Calu3 (cell line): ENCODE data around the gene LYPD8. TPM values are rescaled to one million over a fixed set of nuclear protein-coding genes. Genes with fewer than 3 reads are reported as not detected.

Experiments
- BruUV-seq: library from RNA; stranded (reverse); fragments of 400-500 nt; replicated peaks from 2 replicates; lab custom pipeline; 2021; lab: Mats Ljungman, UMichigan
- CTCF ChIA-PET: fragments of 300-600 bp; sonication (Branson Sonifier 250); formaldehyde crosslinking; loops from one replicate; lab custom pipeline; 2022; ENCODE audit warnings: antibody characterized with exemption; lab: Charles Lee
- DNase-seq: peaks from one replicate; pipeline ENCODE4 v3.0.0; 2022
- H3K27ac Mint-ChIP-seq: one replicate; pipeline ENCODE4 v1.8.0; 2022; ENCODE audit warnings: mixed read lengths; ENCODE audit not compliant: unreplicated experiment
- H3K27me3 Mint-ChIP-seq: one replicate; pipeline ENCODE4 v1.8.0; 2022; ENCODE audit warnings: mixed read lengths; ENCODE audit not compliant: unreplicated experiment
- H3K36me3 Mint-ChIP-seq: one replicate; pipeline ENCODE4 v1.8.0; 2022; ENCODE audit warnings: mild to moderate bottlenecking, moderate library complexity, mixed read lengths; ENCODE audit not compliant: insufficient read depth, unreplicated experiment
- H3K4me1 Mint-ChIP-seq: one replicate; pipeline ENCODE4 v1.8.0; 2022; ENCODE audit warnings: mild to moderate bottlenecking, low read depth, mixed read lengths; ENCODE audit not compliant: unreplicated experiment
- H3K4me3 Mint-ChIP-seq: one replicate; pipeline ENCODE4 v1.8.0; 2022; ENCODE audit warnings: mild to moderate bottlenecking, low read depth, moderate library complexity, mixed read lengths; ENCODE audit not compliant: unreplicated experiment
- H3K9me3 Mint-ChIP-seq: one replicate; pipeline ENCODE4 v1.8.0; 2022; ENCODE audit warnings: low read depth, mixed read lengths; ENCODE audit not compliant: unreplicated experiment
- CTCF ChIP-seq: fragments of 200-600 bp; IDR thresholded peaks from one replicate; pipeline ENCODE4 v1.8.0; 2022; ENCODE audit warnings: antibody characterized with exemption; ENCODE audit not compliant: unreplicated experiment
- intact Hi-C: fragments of 100-400 bp; cut with micrococcal nuclease; formaldehyde crosslinking; loops from one replicate; pipeline ENCODE4 v1.10.0; 2022; ENCODE audit not compliant: unreplicated experiment
- total RNA-seq: library from RNA; stranded (reverse); gene quantifications from 2 replicates; pipeline ENCODE4 v1.2.3, GENCODE V29; 2022

The LYPD8 gene
- total RNA-seq, 1 experiment from 2014 or later, result not detected

- Mint-ChIP-seq H3K9me3 (peaks cover 4% of the 10 kb centered on the region), H3K27me3 (no peaks in the 10 kb centered on the region), H3K4me1 (no peaks in the 10 kb centered on the region), H3K4me3 (no peak overlapping the region), H3K36me3 (no peaks in the 10 kb centered on the region), H3K27ac (no peak overlapping the region)
- no peak for TF ChIP-seq CTCF
- no peak for DNase-seq
- CTCF ChIA-PET, result interaction anchor here (0.7 to 1.0 kb wide), 3 partner anchors 103 to 203 kb away, joined by 3 to 6 read pairs (median 3); partner anchors contain the start of gene ZNF672
- BruUV-seq, result no TSS peak
- intact Hi-C loops, result no loop called here
These were observed 51.9 kb downstream of the LYPD8 start for GRCh38 chr1:248703674-248704073.

GRCh38 chr1:248702714-248703113 lies 52.8 kb downstream of the LYPD8 start, which contains the start of gene OR14I1:
TSS of gene OR14I1 (minus strand) at chr1:248702766.
- TF ChIP-seq CTCF, result no peak
- Mint-ChIP-seq H3K36me3 (no peaks in the 10 kb centered on the region), H3K27ac (no peak within 1 kb of the TSS), H3K4me1 (no peaks in the 10 kb centered on the region), H3K4me3 (no peak within 1 kb of the TSS), H3K27me3 (no peaks in the 10 kb centered on the region), H3K9me3 (peaks cover 4% of the 10 kb centered on the region)
- DNase-seq, result no peak
- CTCF ChIA-PET, result no interaction called here
- no TSS peak for BruUV-seq
- intact Hi-C loops, result no loop called here

- Mint-ChIP-seq H3K4me1 (no peaks in the 10 kb centered on the region), H3K4me3 (no peak overlapping the region), H3K9me3 (peaks cover 8% of the 10 kb centered on the region), H3K27me3 (no peaks in the 10 kb centered on the region), H3K36me3 (no peaks in the 10 kb centered on the region), H3K27ac (no peak overlapping the region)
- BruUV-seq, result no TSS peak
- intact Hi-C loops, result no loop called here
- no peak for TF ChIP-seq CTCF
- no peak for DNase-seq
- CTCF ChIA-PET, result no interaction called here
These were observed 56.5 kb downstream of the LYPD8 start for GRCh38 chr1:248699099-248699498.

GRCh38 chr1:248697907-248698306 lies 57.7 kb downstream of the LYPD8 start:
- H3K27me3 Mint-ChIP-seq, result no peaks in the 10 kb centered on the region
- intact Hi-C loops, result loop anchor here (2.0 kb wide), 1 partner anchor 109 kb away; no protein-coding TSS in a partner anchor
- H3K9me3 Mint-ChIP-seq, result peaks cover 8% of the 10 kb centered on the region
- BruUV-seq, result no TSS peak
- no peak overlapping the region for H3K4me3 Mint-ChIP-seq
- CTCF ChIA-PET, result no interaction called here
- TF ChIP-seq CTCF, result no peak
- H3K27ac Mint-ChIP-seq, result no peak overlapping the region
- no peaks in the 10 kb centered on the region for H3K36me3 Mint-ChIP-seq
- DNase-seq, result no peak
- no peaks in the 10 kb centered on the region for H3K4me1 Mint-ChIP-seq
